Measurements from ENCODE around the gene MCRIP2. TPM values are rescaled to one million over a fixed set of nuclear protein-coding genes. Genes with fewer than 3 reads are reported as not detected.

Gene MCRIP2
- total RNA-seq, 2 donors from 2014 or later = 22.8 to 34.2 TPM

DNA sequence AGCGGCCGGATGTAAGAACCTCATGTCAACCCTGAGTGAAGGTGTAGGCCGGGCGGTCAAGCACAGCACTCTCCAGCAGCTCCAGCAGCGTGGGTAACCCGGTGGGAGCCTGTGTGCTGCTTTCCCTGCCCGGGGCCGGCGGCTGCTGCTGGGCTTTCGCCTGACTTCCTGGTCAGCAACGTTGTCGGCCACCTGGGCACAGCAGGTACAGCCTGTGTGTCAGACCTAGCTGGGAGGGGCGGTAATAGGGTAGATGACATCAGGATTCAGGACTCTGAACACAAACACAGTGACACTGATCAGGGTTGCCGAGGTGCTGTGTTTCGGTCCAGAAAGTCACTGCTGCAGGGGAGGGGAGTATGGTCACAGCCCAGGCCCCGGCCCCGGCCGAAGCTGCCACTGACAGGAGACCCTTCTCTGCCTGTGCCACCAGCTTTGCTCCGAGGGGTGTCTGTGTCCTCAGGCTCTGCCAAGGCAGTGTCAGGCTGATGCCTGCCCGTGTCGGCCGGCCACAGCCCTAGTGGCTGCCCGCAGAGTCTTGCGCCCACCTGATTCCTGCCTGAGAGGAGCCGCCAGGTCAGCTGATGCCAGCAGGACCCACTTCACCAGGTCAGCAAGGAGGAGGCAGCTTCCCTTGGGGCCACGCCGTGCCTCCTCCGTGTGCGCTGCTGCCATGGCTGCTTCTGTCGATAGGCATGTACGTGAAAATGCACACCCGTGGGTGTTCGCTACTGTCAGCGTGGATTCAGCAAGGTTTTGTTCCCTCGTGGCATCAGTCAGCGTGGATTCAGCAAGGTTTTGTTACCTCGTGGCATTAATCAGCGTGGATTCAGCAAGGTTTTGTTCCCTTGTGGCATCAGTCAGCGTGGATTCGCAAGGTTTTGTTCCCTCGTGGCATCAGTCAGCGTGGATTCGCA lies 42.5 kb upstream of the MCRIP2 start:
- H3K27ac Mint-ChIP-seq = no peak overlapping the region
- H3K9ac ChIP-seq (ENCODE audit: extremely low read depth, low read length, poor library complexity, severe bottlenecking) = no peak overlapping the region
- H3K36me3 Mint-ChIP-seq (ENCODE audit: low read depth) = peaks cover 37% of the 10 kb centered on the region
- no peaks in the 10 kb centered on the region for H3K9me3 ChIP-seq (ENCODE audit: control insufficient read depth, low read length)
- no peaks in the 10 kb centered on the region for H3K4me1 ChIP-seq (ENCODE audit: control insufficient read depth, insufficient read depth, low read length)
- WGBS, 2 experiments (ENCODE audit: insufficient coverage in 1 of 2, insufficient read length in 1 of 2) = 95 to 98% methylated on average over 24 to 40 of the region's 43 CpGs
- no peak overlapping the region for H3K4me3 Mint-ChIP-seq
- H3K27me3 Mint-ChIP-seq (ENCODE audit: insufficient read depth) = no peaks in the 10 kb centered on the region
- TF ChIP-seq, protein P1, sequence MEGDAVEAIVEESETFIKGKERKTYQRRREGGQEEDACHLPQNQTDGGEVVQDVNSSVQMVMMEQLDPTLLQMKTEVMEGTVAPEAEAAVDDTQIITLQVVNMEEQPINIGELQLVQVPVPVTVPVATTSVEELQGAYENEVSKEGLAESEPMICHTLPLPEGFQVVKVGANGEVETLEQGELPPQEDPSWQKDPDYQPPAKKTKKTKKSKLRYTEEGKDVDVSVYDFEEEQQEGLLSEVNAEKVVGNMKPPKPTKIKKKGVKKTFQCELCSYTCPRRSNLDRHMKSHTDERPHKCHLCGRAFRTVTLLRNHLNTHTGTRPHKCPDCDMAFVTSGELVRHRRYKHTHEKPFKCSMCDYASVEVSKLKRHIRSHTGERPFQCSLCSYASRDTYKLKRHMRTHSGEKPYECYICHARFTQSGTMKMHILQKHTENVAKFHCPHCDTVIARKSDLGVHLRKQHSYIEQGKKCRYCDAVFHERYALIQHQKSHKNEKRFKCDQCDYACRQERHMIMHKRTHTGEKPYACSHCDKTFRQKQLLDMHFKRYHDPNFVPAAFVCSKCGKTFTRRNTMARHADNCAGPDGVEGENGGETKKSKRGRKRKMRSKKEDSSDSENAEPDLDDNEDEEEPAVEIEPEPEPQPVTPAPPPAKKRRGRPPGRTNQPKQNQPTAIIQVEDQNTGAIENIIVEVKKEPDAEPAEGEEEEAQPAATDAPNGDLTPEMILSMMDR (conservative IDR thresholded peaks at IDR 0.05) = no peak
- no peaks in the 10 kb centered on the region for H3K27me3 ChIP-seq (ENCODE audit: control insufficient read depth, insufficient read depth, low read length, poor library complexity, severe bottlenecking)
- no peak overlapping the region for H3K4me3 ChIP-seq (ENCODE audit: low read length)
- DNase-seq = no peak
- peaks cover 13% of the 10 kb centered on the region for H3K36me3 ChIP-seq (ENCODE audit: control insufficient read depth, insufficient read depth, low read length)
- H3K9me3 Mint-ChIP-seq = peaks cover 2% of the 10 kb centered on the region
- H3K4me1 Mint-ChIP-seq = no peaks in the 10 kb centered on the region
- no peak overlapping the region for H3K27ac ChIP-seq (ENCODE audit: low read depth, low read length)

DNA sequence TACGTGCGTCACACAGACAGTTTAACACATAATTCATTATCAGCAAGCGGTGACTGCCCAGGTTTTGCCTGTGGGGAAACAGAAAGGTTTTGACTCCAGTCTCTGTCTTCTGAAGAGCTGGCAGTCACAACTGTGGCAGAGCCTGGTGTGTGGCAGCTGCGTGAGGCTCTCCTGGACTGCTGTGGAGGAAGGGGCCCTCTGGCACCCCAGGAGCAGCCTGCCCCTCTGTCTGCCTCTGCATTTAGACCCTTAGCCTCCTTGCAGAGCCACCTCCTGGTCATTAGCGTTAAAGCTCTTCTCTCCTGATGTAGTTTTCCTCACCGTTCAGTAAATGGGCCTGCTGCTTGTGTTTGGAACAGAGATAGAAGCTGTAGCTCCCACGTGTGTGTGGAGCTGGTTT lies 40.8 kb upstream of the MCRIP2 start:
- H3K4me3 ChIP-seq (ENCODE audit: low read length) = no peak overlapping the region
- peak; percentile 64 for DNase-seq
- peaks cover 13% of the 10 kb centered on the region for H3K36me3 ChIP-seq (ENCODE audit: control insufficient read depth, insufficient read depth, low read length)
- peaks cover 16% of the 10 kb centered on the region for H3K9me3 ChIP-seq (ENCODE audit: control insufficient read depth, low read length)
- H3K36me3 Mint-ChIP-seq (ENCODE audit: low read depth) = peaks cover 51% of the 10 kb centered on the region
- H3K27ac Mint-ChIP-seq = no peak overlapping the region
- TF ChIP-seq, protein P1 (conservative IDR thresholded peaks at IDR 0.05) = peak; percentile 67
- H3K4me3 Mint-ChIP-seq = no peak overlapping the region
- H3K27ac ChIP-seq (ENCODE audit: low read depth, low read length) = no peak overlapping the region
- H3K4me1 ChIP-seq (ENCODE audit: control insufficient read depth, insufficient read depth, low read length) = no peaks in the 10 kb centered on the region
- H3K27me3 Mint-ChIP-seq (ENCODE audit: insufficient read depth) = peaks cover 5% of the 10 kb centered on the region
- 66 to 69% methylated on average over 6 to 7 of the region's 7 CpGs for WGBS, 2 experiments (ENCODE audit: insufficient coverage in 1 of 2, insufficient read length in 1 of 2)
- no peaks in the 10 kb centered on the region for H3K27me3 ChIP-seq (ENCODE audit: control insufficient read depth, insufficient read depth, low read length, poor library complexity, severe bottlenecking)
- no peak overlapping the region for H3K9ac ChIP-seq (ENCODE audit: extremely low read depth, low read length, poor library complexity, severe bottlenecking)
- H3K4me1 Mint-ChIP-seq = no peaks in the 10 kb centered on the region
- H3K9me3 Mint-ChIP-seq = peaks cover 18% of the 10 kb centered on the region

DNA sequence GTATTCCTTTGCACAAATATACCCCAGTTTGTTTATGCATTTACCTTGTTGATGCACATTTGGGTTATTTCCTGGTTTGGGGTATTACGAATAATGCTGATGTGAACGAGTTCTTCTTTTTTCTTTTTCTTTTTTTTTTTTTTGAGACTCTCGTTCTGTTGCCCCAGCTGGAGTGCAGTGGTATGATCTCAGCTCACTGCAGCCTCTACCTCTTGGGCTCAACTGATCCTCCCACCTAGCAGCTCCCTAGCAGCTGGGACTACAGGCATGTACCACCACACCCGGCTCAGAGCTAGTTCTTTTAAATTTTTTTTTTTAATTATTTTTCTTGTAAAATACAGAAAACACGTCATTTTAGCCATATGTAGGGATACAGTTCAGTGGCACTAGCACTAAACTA lies 37.7 kb upstream of the MCRIP2 start:
- Mint-ChIP-seq H3K27me3 (ENCODE audit: insufficient read depth) (peaks cover 5% of the 10 kb centered on the region), H3K36me3 (ENCODE audit: low read depth) (peaks cover 38% of the 10 kb centered on the region), H3K27ac (no peak overlapping the region), H3K4me1 (peaks cover 11% of the 10 kb centered on the region), H3K4me3 (no peak overlapping the region), H3K9me3 (peaks cover 30% of the 10 kb centered on the region)
- H3K9ac ChIP-seq (ENCODE audit: extremely low read depth, low read length, poor library complexity, severe bottlenecking) = no peak overlapping the region
- H3K36me3 ChIP-seq (ENCODE audit: control insufficient read depth, insufficient read depth, low read length) = peaks cover 11% of the 10 kb centered on the region
- no peaks in the 10 kb centered on the region for H3K27me3 ChIP-seq (ENCODE audit: control insufficient read depth, insufficient read depth, low read length, poor library complexity, severe bottlenecking)
- no peak overlapping the region for H3K27ac ChIP-seq (ENCODE audit: low read depth, low read length)
- no peaks in the 10 kb centered on the region for H3K4me1 ChIP-seq (ENCODE audit: control insufficient read depth, insufficient read depth, low read length)
- peaks cover 16% of the 10 kb centered on the region for H3K9me3 ChIP-seq (ENCODE audit: control insufficient read depth, low read length)
- no peak overlapping the region for H3K4me3 ChIP-seq (ENCODE audit: low read length)
- TF ChIP-seq, protein P1 (conservative IDR thresholded peaks at IDR 0.05) = no peak
- no peak for DNase-seq
- 85 to 90% methylated on average over 3 to 5 of the region's 5 CpGs for WGBS, 2 experiments (ENCODE audit: insufficient coverage in 1 of 2, insufficient read length in 1 of 2)

Measured in endodermal cell (in vitro differentiated cells).